HCT116 (cell line): Measurements from ENCODE around the gene ZSWIM9. TPM values are rescaled to one million over a fixed set of nuclear protein-coding genes. Genes with fewer than 3 reads are reported as not detected.

Source experiments
- ATAC-seq: fragments of 200-7000 bp; cut with Tn5 transposase; 2 replicates; pipeline ENCODE4 v1.9.1; 2020; ENCODE audit warnings: mild to moderate bottlenecking, moderate library complexity
- BruUV-seq: library from RNA; stranded (reverse); fragments of 400-500 nt; replicated peaks from 2 replicates; lab custom pipeline; 2021; lab: Mats Ljungman, UMichigan
- CTCF ChIA-PET: fragments of 300-600 bp; sonication (Branson Sonifier 250); formaldehyde crosslinking; loops from one replicate; lab custom pipeline; 2021; ENCODE audit warnings: antibody characterized with exemption; lab: Charles Lee
- POLR2A ChIA-PET: fragments of 300-600, 350-600 bp; sonication (Branson Sonifier 250); formaldehyde crosslinking; loops from one replicate; lab custom pipeline; 2021; ENCODE audit warnings: antibody characterized with exemption; lab: Charles Lee
- RAD21 ChIA-PET, 2 experiments: fragments of 300-600 bp; sonication (Branson Sonifier 250); formaldehyde crosslinking; loops; one replicate each; lab custom pipeline; 2023; ENCODE audit warnings: low total read pairs in 2 of 2; ENCODE audit not compliant: uncharacterized antibody in 2 of 2, unreplicated experiment in 2 of 2, low non-redundant PET in 1 of 2; lab: Charles Lee
- DNase-seq: peaks from one replicate; pipeline ENCODE4 v3.0.0-alpha.2; 2010; ENCODE audit warnings: low read depth, low spot score
- H2AFZ ChIP-seq: fragments of 200-600 bp; shearing (Covaris generic), sonication (generic); 2 replicates; pipeline ENCODE4 v1.6.1; 2017; ENCODE audit warnings: low read depth, mixed run types, mixed read lengths, antibody characterized with exemption, low read length; ENCODE audit not compliant: poor library complexity, severe bottlenecking
- H3K27ac ChIP-seq: 2 replicates; pipeline ENCODE4 v1.5.1; 2012; ENCODE audit warnings: low read depth, low read length
- H3K27me3 ChIP-seq: fragments of 200-600 bp; sonication (generic); 2 replicates; pipeline ENCODE4 v1.6.1; 2016; ENCODE audit warnings: mixed run types, low read length, mixed read lengths; ENCODE audit not compliant: insufficient read depth
- H3K36me3 ChIP-seq, 2 experiments: fragments of 200-500 bp in 1 of 2; fragments of 200-600 bp in 1 of 2; sonication (Bioruptor generic) in 1 of 2; sonication (generic) in 1 of 2; 2 replicates each; pipeline versions ENCODE4 v1.5.1 to v1.6.1; 2014 to 2016; ENCODE audit warnings: low read length in 2 of 2, inconsistent platforms in 1 of 2, mixed read lengths in 1 of 2, mixed run types in 1 of 2; ENCODE audit not compliant: insufficient read depth in 2 of 2, control insufficient read depth in 1 of 2
- H3K4me1 ChIP-seq, 2 experiments: fragments of 200-600 bp in 1 of 2; sonication (generic) in 1 of 2; 2 replicates each; pipeline versions ENCODE4 v1.5.1 to v1.6.1; 2012 to 2017; ENCODE audit warnings: low read length in 2 of 2, inconsistent platforms in 1 of 2, mild to moderate bottlenecking in 1 of 2, mixed read lengths in 1 of 2, mixed run types in 1 of 2, moderate library complexity in 1 of 2; ENCODE audit not compliant: insufficient read depth in 2 of 2, control insufficient read depth in 1 of 2
- H3K4me2 ChIP-seq: fragments of 200-600 bp; sonication (generic); 2 replicates; pipeline ENCODE4 v1.6.1; 2017; ENCODE audit warnings: mixed run types, low read length, mixed read lengths
- H3K4me3 ChIP-seq, 2 experiments: fragments of 200-600 bp in 1 of 2; sonication (generic) in 1 of 2; replicated peaks in 1 of 2; 2 replicates each; pipeline ENCODE4 v1.5.1; 2011 to 2016; ENCODE audit warnings: low read length in 2 of 2, control low read depth in 1 of 2, low read depth in 1 of 2, mild to moderate bottlenecking in 1 of 2, mixed read lengths in 1 of 2, mixed run types in 1 of 2
- H3K79me2 ChIP-seq: fragments of 200-600 bp; sonication (generic); 2 replicates; pipeline ENCODE4 v1.6.1; 2017; ENCODE audit warnings: mild to moderate bottlenecking, mixed run types, low read length, moderate library complexity, mixed read lengths; ENCODE audit not compliant: insufficient read depth
- H3K9ac ChIP-seq: fragments of 200-600 bp; sonication (generic); 2 replicates; pipeline ENCODE4 v1.6.1; 2016; ENCODE audit warnings: low read length, mixed read lengths
- H3K9me2 ChIP-seq: fragments of 200-600 bp; sonication (generic), shearing (Covaris generic); 2 replicates; pipeline ENCODE4 v1.6.1; 2017; ENCODE audit warnings: mixed run types, mild to moderate bottlenecking, moderate library complexity; ENCODE audit not compliant: insufficient read depth
- H3K9me3 ChIP-seq, 2 experiments: fragments of 200-500 bp in 1 of 2; fragments of 200-600 bp in 1 of 2; sonication (Bioruptor generic) in 1 of 2; sonication (generic) in 1 of 2; 2 replicates each; pipeline ENCODE4 v1.6.1; 2014 to 2017; ENCODE audit warnings: low read length in 2 of 2, mixed read lengths in 2 of 2, inconsistent platforms in 1 of 2, low read depth in 1 of 2, mild to moderate bottlenecking in 1 of 2, mixed run types in 1 of 2, moderate library complexity in 1 of 2; ENCODE audit not compliant: control insufficient read depth in 1 of 2, insufficient read depth in 1 of 2
- H4K20me1 ChIP-seq: fragments of 200-600 bp; sonication (generic), shearing (Covaris generic); 2 replicates; pipeline ENCODE4 v1.6.1; 2017; ENCODE audit warnings: mixed run types, mild to moderate bottlenecking, moderate library complexity; ENCODE audit not compliant: insufficient read depth
- CTCF ChIP-seq, 3 experiments: fragments of 200-600 bp in 1 of 3; sonication (generic) in 1 of 3; IDR thresholded peaks in 2 of 3; conservative IDR thresholded peaks in 1 of 3; 2 replicates each; pipeline ENCODE4 v1.5.1; 2012 to 2017; ENCODE audit warnings: low read depth in 2 of 3, low read length in 2 of 3, antibody characterized with exemption in 1 of 3, borderline replicate concordance in 1 of 3, control low read depth in 1 of 3, mild to moderate bottlenecking in 1 of 3, mixed read lengths in 1 of 3, mixed run types in 1 of 3, moderate library complexity in 1 of 3; ENCODE audit not compliant: insufficient read depth in 1 of 3
- EGR1 ChIP-seq: IDR thresholded peaks from 2 replicates; pipeline ENCODE4 v1.6.1; 2012; ENCODE audit warnings: low read depth
- EZH2phosphoT487 ChIP-seq: fragments of 200-600 bp; IDR thresholded peaks from 2 replicates; pipeline ENCODE4 v1.6.1; 2018; ENCODE audit warnings: antibody characterized with exemption, borderline replicate concordance
- TCF7L2 ChIP-seq: IDR thresholded peaks from 2 replicates; pipeline ENCODE4 v1.7.0; 2011; ENCODE audit warnings: borderline replicate concordance, inconsistent platforms; ENCODE audit not compliant: insufficient read depth, insufficient read length; ENCODE audit errors: extremely low read depth
- ZFX ChIP-seq: fragments of 450-650 bp; IDR thresholded peaks from 2 replicates; pipeline ENCODE4 v1.6.1; 2017
- intact Hi-C: fragments of 100-400 bp; cut with micrococcal nuclease; formaldehyde crosslinking; loops from 2 replicates; pipeline ENCODE4 v1.10.0; 2022
- total RNA-seq: library from RNA; stranded (reverse); gene quantifications from one replicate; pipeline ENCODE4 v1.2.1, GENCODE V29; 2021; ENCODE audit not compliant: unreplicated experiment

ZSWIM9 gene
- total RNA-seq, 1 experiment from 2014 or later = 10.2 TPM

GRCh38 chr19:48158210-48158790, 12.2 kb upstream of the ZSWIM9 start:
- Histone ChIP-seq H3K36me3 (peaks cover 27 to 38% of the 10 kb centered on the region in 2 experiments), H3K9me2 (no peaks in the 10 kb centered on the region), H3K9ac (no peak overlapping the region), H3K4me2 (no peak overlapping the region), H3K4me3 (no peak overlapping the region), H3K79me2 (no peaks in the 10 kb centered on the region), H2AFZ (no peak overlapping the region), H3K4me1 (no peaks in the 10 kb centered on the region), H3K27ac (no peak overlapping the region), H4K20me1 (no peaks in the 10 kb centered on the region), H3K9me3 (no peaks in the 10 kb centered on the region), H3K27me3 (no peaks in the 10 kb centered on the region)
- TF ChIP-seq EZH2phosphoT487 = no peak
- 0 out of 6 replicates have a peak, but pooled peaks of 1 of the 3 experiments have one; percentile 3 for TF ChIP-seq CTCF (IDR thresholded peaks at IDR 0.05 in 2 of 3, conservative IDR thresholded peaks at IDR 0.05 in 1 of 3; ENCODE audit: borderline replicate concordance in 1 of 3, insufficient read depth in 1 of 3, low read depth in 2 of 3, low read length in 2 of 3)
- ChIA-PET CTCF (no interaction called here), POLR2A (no interaction called here), RAD21 (no interaction called here)
- ATAC-seq (no peak), DNase-seq (no peak)
- BruUV-seq = no TSS peak
- intact Hi-C loops = no loop called here

GRCh38 chr19:48168689-48169088, 1.8 kb upstream of the ZSWIM9 start:
- CTCF ChIA-PET = interaction anchor here (1.0 to 1.3 kb wide), 2 partner anchors 16 to 205 kb away, joined by 3 to 4 read pairs; no protein-coding TSS in a partner anchor
- H3K79me2 ChIP-seq = peaks cover 59% of the 10 kb centered on the region
- BruUV-seq = no TSS peak

More at GRCh38 chr19:48168689-48169088, 1.8 kb upstream of the ZSWIM9 start:
- no peaks in the 10 kb centered on the region; the same call in 1 of the 2 replicates for H4K20me1 ChIP-seq
- H3K4me1 ChIP-seq = peaks cover 10 to 15% of the 10 kb centered on the region in 2 experiments; a peak in 3 of 4 replicates
- peaks cover 10 to 19% of the 10 kb centered on the region in 2 experiments; a peak in 3 of 4 replicates for H3K36me3 ChIP-seq
- RAD21 ChIA-PET = no interaction called here
- no peaks in the 10 kb centered on the region for H3K27me3 ChIP-seq
- no peak overlapping the region for H3K9ac ChIP-seq
- H3K4me3 ChIP-seq = no peak overlapping the region
- H3K9me3 ChIP-seq = no peaks in the 10 kb centered on the region
- ATAC-seq (no peak), DNase-seq (no peak)
- peak overlapping the region; percentile 100 for H3K4me2 ChIP-seq
- intact Hi-C loops = no loop called here
- no peaks in the 10 kb centered on the region for H3K9me2 ChIP-seq
- H2AFZ ChIP-seq = no peak overlapping the region
- no peak for TF ChIP-seq EGR1
- TF ChIP-seq ZFX = no peak
- TF ChIP-seq TCF7L2 = no peak
- no peak overlapping the region for H3K27ac ChIP-seq
- POLR2A ChIA-PET = no interaction called here
